K562 (cell line): ENCODE measurements around the gene SLC22A7. TPM values are rescaled to one million over a fixed set of nuclear protein-coding genes. Genes with fewer than 3 reads are reported as not detected.

ENCODE experiments used
- BCOR ChIP-seq: fragments of 450-650 bp; IDR thresholded peaks from 2 replicates; pipeline ENCODE4 v1.6.1; 2016
- E2F8 ChIP-seq: fragments of 450-650 bp; IDR thresholded peaks from 2 replicates; pipeline ENCODE4 v1.7.1; 2018; ENCODE audit warnings: mild to moderate bottlenecking, low read depth; ENCODE audit not compliant: partially characterized antibody
- EWSR1 ChIP-seq: fragments of 450-650 bp; IDR thresholded peaks from 2 replicates; pipeline ENCODE4 v1.6.1; 2018; ENCODE audit warnings: borderline replicate concordance, mild to moderate bottlenecking, low read depth, moderate library complexity; ENCODE audit not compliant: partially characterized antibody
- FOXK1 ChIP-seq: sonication (generic); formaldehyde crosslinking; IDR thresholded peaks from 2 replicates; pipeline ENCODE4 v1.8.0; 2022; ENCODE audit warnings: missing genetic modification reagents, mild to moderate bottlenecking, borderline replicate concordance
- HDAC6 ChIP-seq: IDR thresholded peaks from 2 replicates; pipeline ENCODE4 v1.6.1; 2012; ENCODE audit warnings: low read depth, mild to moderate bottlenecking, control low read depth, inconsistent platforms, low read length, moderate library complexity
- HMG20A ChIP-seq: fragments of 450-650 bp; formaldehyde crosslinking; conservative IDR thresholded peaks from 2 replicates; pipeline ENCODE4 v1.4.0; 2020; ENCODE audit warnings: mild to moderate bottlenecking, mixed read lengths
- JUN ChIP-seq, 2 experiments: sonication (generic) in 1 of 2; formaldehyde crosslinking in 1 of 2; IDR thresholded peaks; 2 replicates each; pipeline versions ENCODE4 v1.6.1 to v1.8.0; 2012 to 2022; ENCODE audit warnings: borderline replicate concordance in 2 of 2, mild to moderate bottlenecking in 2 of 2, improper control_type of control experiment in 1 of 2, low read depth in 1 of 2, low read length in 1 of 2, missing genetic modification reagents in 1 of 2
- KDM2B ChIP-seq: fragments of 250-450 bp; sonication (Bioruptor Pico); IDR thresholded peaks from 2 replicates; pipeline ENCODE4 v1.8.0; 2021; ENCODE audit warnings: mild to moderate bottlenecking, moderate library complexity
- NFIX ChIP-seq: fragments of 250-450 bp; sonication (Bioruptor Pico); IDR thresholded peaks from 2 replicates; pipeline ENCODE4 v1.4.0; 2020; ENCODE audit warnings: low read depth, mild to moderate bottlenecking, moderate library complexity
- RBM25 ChIP-seq: fragments of 200-400 bp; formaldehyde crosslinking; IDR thresholded peaks from 2 replicates; pipeline ENCODE4 v1.6.1; 2018; ENCODE audit warnings: low read length, low read depth, moderate library complexity; ENCODE audit not compliant: severe bottlenecking
- RNF2 ChIP-seq: sonication (generic); IDR thresholded peaks from 2 replicates; pipeline ENCODE4 v1.6.1; 2016
- SRSF7 ChIP-seq: fragments of 200-400 bp; formaldehyde crosslinking; optimal IDR thresholded peaks from 2 replicates; pipeline ENCODE3; 2017; ENCODE audit warnings: mild to moderate bottlenecking, low read depth, low read length
- ZKSCAN8 ChIP-seq: fragments of 200-800 bp; sonication (Bioruptor generic); IDR thresholded peaks from 2 replicates; pipeline ENCODE4 v1.6.1; 2016; ENCODE audit warnings: missing genetic modification characterization, missing compliant biosample characterization
- ZMIZ1 ChIP-seq, 2 experiments: fragments of 150-350 bp in 1 of 2; IDR thresholded peaks; 2 replicates each; pipeline ENCODE4 v1.6.1; 2012 to 2016; ENCODE audit warnings: low read depth in 2 of 2, low read length in 2 of 2, mild to moderate bottlenecking in 1 of 2, moderate library complexity in 1 of 2
- ZNF133 ChIP-seq: fragments of 250-450 bp; sonication (Bioruptor Pico); IDR thresholded peaks from 2 replicates; pipeline ENCODE4 v1.4.0; 2020; ENCODE audit warnings: mild to moderate bottlenecking
- ZNF174 ChIP-seq: fragments of 250-450 bp; sonication (Bioruptor Pico); IDR thresholded peaks from 2 replicates; pipeline ENCODE4 v1.4.0; 2020; ENCODE audit warnings: mild to moderate bottlenecking
- ZNF232 ChIP-seq: sonication (generic); formaldehyde crosslinking; IDR thresholded peaks from 2 replicates; pipeline ENCODE4 v1.8.0; 2022; ENCODE audit warnings: mild to moderate bottlenecking, missing genetic modification reagents
- ZNF277 ChIP-seq: fragments of 250-450 bp; sonication (Bioruptor Pico); IDR thresholded peaks from 2 replicates; pipeline ENCODE4 v1.8.0; 2022; ENCODE audit warnings: inconsistent platforms, mild to moderate bottlenecking, moderate library complexity, borderline replicate concordance
- ZNF436 ChIP-seq: fragments of 250-450, 450-650 bp; sonication (Bioruptor Pico); formaldehyde crosslinking; IDR thresholded peaks from 2 replicates; pipeline ENCODE4 v1.7.0; 2020; ENCODE audit warnings: mild to moderate bottlenecking
- ZSCAN32 ChIP-seq: fragments of 450-650 bp; formaldehyde crosslinking; IDR thresholded peaks from 2 replicates; pipeline ENCODE4 v1.4.0; 2020; ENCODE audit warnings: mild to moderate bottlenecking, moderate library complexity
- polyA plus RNA-seq, 8 experiments: library from polyadenylated mRNA; depleted of rRNA in 4 of 8; stranded (reverse) in 5 of 8; unstranded in 3 of 8; fragments of >200 nt; fragmentation: Nextera tagmentation in 2 of 8; fragmentation: Illumina TruSeq in 1 of 8; extraction: Ambion mirVana in 2 of 8; extraction: Trizol in 1 of 8; gene quantifications; 2 replicates each; pipeline versions ENCODE4 v1.2.1 to v1.2.3, GENCODE V29; 2011 to 2014; ENCODE audit warnings: inconsistent platforms in 1 of 8, missing spikeins in 1 of 8
- total RNA-seq, 7 experiments: library from RNA; depleted of rRNA in 6 of 7; stranded (reverse); fragments of >200 nt in 6 of 7; fragmentation: Illumina TruSeq in 2 of 7; extraction: Trizol in 2 of 7; gene quantifications; 2 replicates each; pipeline versions ENCODE4 v1.2.1 to v1.2.3, GENCODE V29; 2011 to 2021; ENCODE audit warnings: low replicate concordance in 1 of 7

Gene SLC22A7
- total and polyA plus RNA-seq, 9 of the 15 experiments (the other 6 are each of a cell fraction or from before 2014, with no cell fraction given) = not detected

- no peak for TF ChIP-seq E2F8
- no peak for TF ChIP-seq ZNF277 (CRISPR knock-in tag)
- no peak for TF ChIP-seq NFIX (CRISPR knock-in tag)
- TF ChIP-seq ZMIZ1 (IDR thresholded peaks at IDR 0.05; ENCODE audit: low read depth in 2 of 2, low read length in 2 of 2) = no peak
- TF ChIP-seq FOXK1 (CRISPR knock-in tag) = no peak
- no peak for TF ChIP-seq EWSR1
- TF ChIP-seq KDM2B (CRISPR knock-in tag) = no peak
- no peak for TF ChIP-seq JUN (IDR thresholded peaks at IDR 0.05; ENCODE audit: borderline replicate concordance, low read depth, low read length)
- no peak for TF ChIP-seq JUN (CRISPR knock-in tag; IDR thresholded peaks at IDR 0.05; ENCODE audit: borderline replicate concordance)
- TF ChIP-seq RNF2 = no peak
- TF ChIP-seq RBM25 = peak; percentile 48
- no peak for TF ChIP-seq HMG20A
- peak; percentile 81 for TF ChIP-seq ZNF436 (CRISPR knock-in tag)
- TF ChIP-seq ZSCAN32 (CRISPR knock-in tag) = no peak
- TF ChIP-seq HDAC6 = no peak
- no peak for TF ChIP-seq ZNF174 (CRISPR knock-in tag)
- TF ChIP-seq BCOR = peak; percentile 88
- TF ChIP-seq ZNF133 (CRISPR knock-in tag) = no peak
- TF ChIP-seq SRSF7 = no peak
- TF ChIP-seq ZNF232 (CRISPR knock-in tag) = no peak
- no peak for TF ChIP-seq ZKSCAN8 (CRISPR knock-in tag)
These were observed 28.6 kb upstream of the SLC22A7 start (continued) for GRCh38 chr6:43269273-43270007.
